HepG2 (cell line): ENCODE results near the gene ZCCHC4. TPM values are rescaled to one million over a fixed set of nuclear protein-coding genes. Genes with fewer than 3 reads are reported as not detected.
A peak's percentile ranks its signal among the peaks of the same experiment; 100 is the strongest.

Experiments
- ADNP ChIP-seq: sonication (generic); formaldehyde crosslinking; IDR thresholded peaks from 2 replicates; pipeline ENCODE4 v1.4.0; 2020; ENCODE audit warnings: missing genetic modification reagents
- ATF5 ChIP-seq: sonication (generic); formaldehyde crosslinking; IDR thresholded peaks from 2 replicates; pipeline ENCODE4 v1.4.0; 2020; ENCODE audit warnings: mild to moderate bottlenecking, low read depth, missing genetic modification reagents
- HOXA5 ChIP-seq: sonication (generic); formaldehyde crosslinking; IDR thresholded peaks from 2 replicates; pipeline ENCODE4 v1.4.0; 2020; ENCODE audit warnings: missing genetic modification reagents
- ISL2 ChIP-seq: sonication (generic); formaldehyde crosslinking; IDR thresholded peaks from 2 replicates; pipeline ENCODE4 v1.5.0; 2020; ENCODE audit warnings: missing genetic modification reagents
- PBX2 ChIP-seq: IDR thresholded peaks from 2 replicates; pipeline ENCODE4 v1.6.1; 2016; ENCODE audit warnings: control low read depth
- RFX3 ChIP-seq: IDR thresholded peaks from 2 replicates; pipeline ENCODE4 v1.6.1; 2016; ENCODE audit warnings: missing biosample characterization, missing genetic modification reagents
- SAP130 ChIP-seq: IDR thresholded peaks from 2 replicates; pipeline ENCODE4 v1.6.1; 2016; ENCODE audit warnings: low read depth
- SKIL ChIP-seq: sonication (generic); formaldehyde crosslinking; IDR thresholded peaks from 2 replicates; pipeline ENCODE4 v1.8.0; 2022; ENCODE audit warnings: missing genetic modification reagents, mild to moderate bottlenecking, moderate library complexity, borderline replicate concordance
- SYNCRIP ChIP-seq: fragments of 200-400 bp; formaldehyde crosslinking; IDR thresholded peaks from 2 replicates; pipeline ENCODE4 v1.6.1; 2018; ENCODE audit warnings: mild to moderate bottlenecking, low read depth, low read length; ENCODE audit not compliant: insufficient read depth
- TEAD2 ChIP-seq: sonication (generic); formaldehyde crosslinking; IDR thresholded peaks from 2 replicates; pipeline ENCODE4 v1.9.0; 2021; ENCODE audit warnings: missing genetic modification reagents
- THAP11 ChIP-seq: IDR thresholded peaks from 2 replicates; pipeline ENCODE4 v1.6.1; 2016; ENCODE audit warnings: missing biosample characterization, missing genetic modification reagents
- ZBTB10 ChIP-seq: sonication (generic); formaldehyde crosslinking; IDR thresholded peaks from 2 replicates; pipeline ENCODE4 v1.4.0; 2020; ENCODE audit warnings: missing genetic modification reagents, borderline replicate concordance
- ZFP36 ChIP-seq: fragments of 150-350 bp; IDR thresholded peaks from 2 replicates; pipeline ENCODE4 v1.6.1; 2018; ENCODE audit warnings: borderline replicate concordance, low read length, low read depth; ENCODE audit not compliant: partially characterized antibody
- ZFP36L1 ChIP-seq: sonication (generic); formaldehyde crosslinking; IDR thresholded peaks from 2 replicates; pipeline ENCODE4 v1.8.0; 2022; ENCODE audit warnings: mild to moderate bottlenecking, missing genetic modification reagents, moderate library complexity
- ZNF18 ChIP-seq: sonication (generic); formaldehyde crosslinking; IDR thresholded peaks from 2 replicates; pipeline ENCODE4 v1.8.0; 2022; ENCODE audit warnings: mild to moderate bottlenecking, missing genetic modification reagents; ENCODE audit not compliant: insufficient replicate concordance
- ZNF362 ChIP-seq: sonication (generic); formaldehyde crosslinking; IDR thresholded peaks from 2 replicates; pipeline ENCODE4 v1.4.0; 2020; ENCODE audit warnings: missing genetic modification reagents, mild to moderate bottlenecking, borderline replicate concordance
- ZNF879 ChIP-seq: sonication (generic); formaldehyde crosslinking; IDR thresholded peaks from 2 replicates; pipeline ENCODE4 v1.8.1; 2023; ENCODE audit warnings: missing genetic modification reagents
- polyA plus RNA-seq, 8 experiments: library from polyadenylated mRNA; depleted of rRNA in 3 of 8; stranded (reverse) in 7 of 8; unstranded in 1 of 8; fragments of >200 nt; fragmentation: Illumina TruSeq in 4 of 8; extraction: Trizol in 4 of 8; gene quantifications; 2 replicates each; pipeline versions ENCODE4 v1.2.1 to v1.2.3, GENCODE V29; 2011 to 2016; ENCODE audit warnings: low read depth in 4 of 8, missing spikeins in 1 of 8, mixed read lengths in 1 of 8; ENCODE audit not compliant: insufficient read depth in 1 of 8
- total RNA-seq, 5 experiments: library from RNA; depleted of rRNA; stranded (reverse); fragments of >200 nt; fragmentation: Illumina TruSeq; extraction: Trizol; gene quantifications; 2 replicates each; pipeline ENCODE4 v1.2.3, GENCODE V29; 2016; ENCODE audit warnings: low read depth in 1 of 5

Gene ZCCHC4
- total and polyA plus RNA-seq, 2 of the 13 experiments (the other 11 are each of a cell fraction or from before 2014, with no cell fraction given): 13.2 to 15.0 TPM

- TF ChIP-seq ZBTB10 (CRISPR knock-in tag) (no peak), ADNP (CRISPR knock-in tag) (peak; percentile 51; the same call in 1 of the 2 replicates), RFX3 (CRISPR knock-in tag) (no peak), ISL2 (CRISPR knock-in tag) (peak; percentile 80), ATF5 (CRISPR knock-in tag) (no peak), PBX2 (CRISPR knock-in tag) (no peak), SAP130 (CRISPR knock-in tag) (peak; percentile 90), ZNF18 (CRISPR knock-in tag) (peak; percentile 71), SYNCRIP (no peak), HOXA5 (peak; percentile 70), ZNF879 (CRISPR knock-in tag) (no peak), THAP11 (CRISPR knock-in tag) (peak; percentile 95), SKIL (CRISPR knock-in tag) (no peak), ZNF362 (CRISPR knock-in tag) (peak; percentile 35; the same call in 1 of the 2 replicates), ZFP36 (no peak), TEAD2 (CRISPR knock-in tag) (no peak), ZFP36L1 (CRISPR knock-in tag) (0 out of 2 replicates have a peak, but pooled peaks have one; percentile 36)
These were observed at the start of gene ZCCHC4 (continued) for GRCh38 chr4:25312496-25313200.
